ENCODE data around the gene RABGAP1L.
"Not testable (repeated sequence)": the region's sequence is repeated elsewhere in the genome, so short reads cannot be mapped to it uniquely, and the experiment has no call there.

RABGAP1L gene

DNA sequence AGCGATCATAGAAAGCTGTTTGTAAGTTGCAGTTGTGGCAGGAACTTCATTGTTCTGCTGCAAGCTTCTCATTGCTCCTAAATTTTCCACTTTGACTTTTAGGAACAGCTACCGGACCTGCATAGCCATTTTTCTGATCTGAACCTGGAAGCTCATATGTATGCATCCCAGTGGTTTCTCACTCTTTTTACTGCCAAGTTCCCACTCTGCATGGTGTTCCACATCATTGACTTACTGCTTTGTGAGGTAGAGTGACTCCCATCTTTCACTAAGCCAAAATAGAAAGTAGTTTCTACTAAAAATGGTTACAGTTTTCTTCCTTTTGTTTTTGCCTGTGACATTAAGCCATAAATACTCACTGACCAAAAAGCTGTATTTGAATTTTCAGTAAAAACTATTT lies 542.7 kb downstream of the RABGAP1L start:
- no peaks in the 10 kb centered on the region for H3K36me3 ChIP-seq (ENCODE audit: control insufficient read depth in 2 of 2, insufficient read depth in 2 of 2, low read length in 2 of 2)
- H3K27me3 ChIP-seq (ENCODE audit: control insufficient read depth in 2 of 2, insufficient read depth in 2 of 2, low read length in 2 of 2) = no peaks in the 10 kb centered on the region
- no peak overlapping the region for H3K9ac ChIP-seq (ENCODE audit: low read depth in 1 of 2, low read length in 2 of 2)
- no peak overlapping the region for H3K4me3 ChIP-seq (ENCODE audit: low read length in 2 of 2)
- H3K4me1 ChIP-seq (ENCODE audit: control insufficient read depth in 2 of 2, insufficient read depth in 2 of 2, low read length in 2 of 2) = no peaks in the 10 kb centered on the region
- no peak overlapping the region for H3K27ac ChIP-seq (ENCODE audit: low read depth in 2 of 2, low read length in 2 of 2)
- no peaks in the 10 kb centered on the region for H3K9me3 ChIP-seq (ENCODE audit: control insufficient read depth in 2 of 2, low read length in 2 of 2)

DNA sequence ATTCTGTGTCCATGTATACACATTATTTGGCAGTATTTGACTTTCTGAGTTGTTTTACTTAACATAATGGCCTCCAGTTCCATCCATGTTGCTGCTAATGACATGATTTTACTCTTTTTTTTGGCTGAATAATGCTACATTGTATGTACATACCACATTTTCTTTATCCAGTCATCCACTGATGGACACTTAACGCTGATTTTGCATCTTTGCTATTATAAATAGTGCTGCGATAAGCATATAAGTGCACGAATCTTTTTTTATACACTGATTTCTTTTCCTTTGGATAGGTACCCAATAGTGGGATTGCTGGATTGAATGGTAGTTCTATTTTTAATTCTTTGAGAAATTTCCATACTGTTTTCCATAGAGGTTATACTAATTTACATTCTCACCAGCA lies 544.0 kb downstream of the RABGAP1L start:
- Histone ChIP-seq H3K9ac (ENCODE audit: low read depth in 1 of 2, low read length in 2 of 2) (no peak overlapping the region), H3K27me3 (ENCODE audit: control insufficient read depth in 2 of 2, insufficient read depth in 2 of 2, low read length in 2 of 2) (no peaks in the 10 kb centered on the region), H3K4me3 (ENCODE audit: low read length in 2 of 2) (no peak overlapping the region)

GRCh38 chr1:174704300-174704699 lies 545.0 kb downstream of the RABGAP1L start:
- Histone ChIP-seq H3K9ac (ENCODE audit: low read depth in 1 of 2, low read length in 2 of 2) (no peak overlapping the region), H3K27ac (ENCODE audit: low read depth in 2 of 2, low read length in 2 of 2) (no peak overlapping the region), H3K27me3 (ENCODE audit: control insufficient read depth in 2 of 2, insufficient read depth in 2 of 2, low read length in 2 of 2) (no peaks in the 10 kb centered on the region), H3K9me3 (ENCODE audit: control insufficient read depth in 2 of 2, low read length in 2 of 2) (no peaks in the 10 kb centered on the region), H3K4me3 (ENCODE audit: low read length in 2 of 2) (no peak overlapping the region), H3K4me1 (ENCODE audit: control insufficient read depth in 2 of 2, insufficient read depth in 2 of 2, low read length in 2 of 2) (no peaks in the 10 kb centered on the region), H3K36me3 (ENCODE audit: control insufficient read depth in 2 of 2, insufficient read depth in 2 of 2, low read length in 2 of 2) (no peaks in the 10 kb centered on the region)

More for the DNA sequence above, 544.0 kb downstream of the RABGAP1L start:
- Histone ChIP-seq H3K36me3 (ENCODE audit: control insufficient read depth in 2 of 2, insufficient read depth in 2 of 2, low read length in 2 of 2) (no peaks in the 10 kb centered on the region), H3K9me3 (ENCODE audit: control insufficient read depth in 2 of 2, low read length in 2 of 2) (no peaks in the 10 kb centered on the region), H3K27ac (ENCODE audit: low read depth in 2 of 2, low read length in 2 of 2) (no peak overlapping the region), H3K4me1 (ENCODE audit: control insufficient read depth in 2 of 2, insufficient read depth in 2 of 2, low read length in 2 of 2) (no peaks in the 10 kb centered on the region)

GRCh38 chr1:174710868-174711845 lies 551.8 kb downstream of the RABGAP1L start:
- Histone ChIP-seq H3K27me3 (ENCODE audit: control insufficient read depth in 2 of 2, insufficient read depth in 2 of 2, low read length in 2 of 2) (no peaks in the 10 kb centered on the region), H3K9ac (ENCODE audit: low read depth in 1 of 2, low read length in 2 of 2) (no peak overlapping the region), H3K4me3 (ENCODE audit: low read length in 2 of 2) (no peak overlapping the region), H3K9me3 (ENCODE audit: control insufficient read depth in 2 of 2, low read length in 2 of 2) (no peaks in the 10 kb centered on the region), H3K27ac (ENCODE audit: low read depth in 2 of 2, low read length in 2 of 2) (no peak overlapping the region), H3K4me1 (ENCODE audit: control insufficient read depth in 2 of 2, insufficient read depth in 2 of 2, low read length in 2 of 2) (no peaks in the 10 kb centered on the region), H3K36me3 (ENCODE audit: control insufficient read depth in 2 of 2, insufficient read depth in 2 of 2, low read length in 2 of 2) (no peaks in the 10 kb centered on the region)

DNA sequence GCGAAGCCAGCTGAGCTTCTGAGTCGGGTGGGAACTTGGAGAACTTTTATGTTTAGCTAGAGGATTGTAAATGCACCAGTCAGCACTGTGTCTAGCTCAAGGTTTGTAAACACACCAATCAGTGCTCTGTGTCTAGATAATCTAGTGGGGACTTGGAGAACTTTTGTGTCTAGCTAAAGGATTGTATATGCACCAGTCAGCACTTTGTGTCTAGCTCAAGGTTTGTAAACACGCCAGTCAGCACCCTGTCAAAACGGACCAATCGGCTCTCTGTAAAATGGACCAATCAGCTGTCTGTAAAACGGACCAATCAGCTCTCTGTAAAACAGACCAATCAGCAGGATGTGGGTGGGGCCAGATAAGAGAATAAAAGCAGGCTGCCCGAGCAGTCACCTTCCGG lies 552.5 kb downstream of the RABGAP1L start:
- H3K9me3 ChIP-seq (ENCODE audit: control insufficient read depth in 2 of 2, low read length in 2 of 2); H3K27me3 ChIP-seq (ENCODE audit: control insufficient read depth in 2 of 2, insufficient read depth in 2 of 2, low read length in 2 of 2); H3K27ac ChIP-seq (ENCODE audit: low read depth in 2 of 2, low read length in 2 of 2); H3K9ac ChIP-seq (ENCODE audit: low read depth in 1 of 2, low read length in 2 of 2); H3K4me3 ChIP-seq (ENCODE audit: low read length in 2 of 2); H3K36me3 ChIP-seq (ENCODE audit: control insufficient read depth in 2 of 2, insufficient read depth in 2 of 2, low read length in 2 of 2); H3K4me1 ChIP-seq (ENCODE audit: control insufficient read depth in 2 of 2, insufficient read depth in 2 of 2, low read length in 2 of 2): not testable (repeated sequence)

- Histone ChIP-seq H3K9me3 (ENCODE audit: control insufficient read depth in 2 of 2, low read length in 2 of 2) (no peaks in the 10 kb centered on the region), H3K9ac (ENCODE audit: low read depth in 1 of 2, low read length in 2 of 2) (no peak overlapping the region), H3K4me3 (ENCODE audit: low read length in 2 of 2) (no peak overlapping the region), H3K27me3 (ENCODE audit: control insufficient read depth in 2 of 2, insufficient read depth in 2 of 2, low read length in 2 of 2) (no peaks in the 10 kb centered on the region), H3K27ac (ENCODE audit: low read depth in 2 of 2, low read length in 2 of 2) (no peak overlapping the region), H3K36me3 (ENCODE audit: control insufficient read depth in 2 of 2, insufficient read depth in 2 of 2, low read length in 2 of 2) (no peaks in the 10 kb centered on the region), H3K4me1 (ENCODE audit: control insufficient read depth in 2 of 2, insufficient read depth in 2 of 2, low read length in 2 of 2) (no peaks in the 10 kb centered on the region)
These were observed 553.2 kb downstream of the RABGAP1L start for GRCh38 chr1:174712541-174712940.

DNA sequence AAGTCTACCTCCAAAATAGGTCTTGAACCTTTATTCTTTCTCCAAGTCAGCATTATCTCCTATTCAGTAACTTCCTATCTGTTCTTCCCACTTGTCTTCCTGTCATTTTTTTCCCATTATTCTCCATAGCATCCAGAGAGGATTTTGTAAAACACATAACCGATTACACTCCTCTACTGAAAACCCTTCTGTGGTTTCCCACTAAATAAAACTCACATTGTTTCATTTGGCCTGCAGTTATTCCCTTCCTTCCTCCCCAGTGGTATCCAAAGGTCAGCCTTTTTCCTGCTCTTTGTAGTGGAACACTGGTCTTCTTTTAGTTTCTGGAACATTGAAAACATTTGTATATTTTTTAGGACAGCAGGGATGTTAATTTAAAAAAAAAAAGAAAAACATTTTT lies 554.5 kb downstream of the RABGAP1L start:
- no peaks in the 10 kb centered on the region for H3K9me3 ChIP-seq (ENCODE audit: control insufficient read depth in 2 of 2, low read length in 2 of 2)
- no peak overlapping the region for H3K9ac ChIP-seq (ENCODE audit: low read depth in 1 of 2, low read length in 2 of 2)
- H3K4me3 ChIP-seq (ENCODE audit: low read length in 2 of 2) = no peak overlapping the region
- no peak overlapping the region for H3K27ac ChIP-seq (ENCODE audit: low read depth in 2 of 2, low read length in 2 of 2)
- no peaks in the 10 kb centered on the region for H3K4me1 ChIP-seq (ENCODE audit: control insufficient read depth in 2 of 2, insufficient read depth in 2 of 2, low read length in 2 of 2)
- H3K36me3 ChIP-seq (ENCODE audit: control insufficient read depth in 2 of 2, insufficient read depth in 2 of 2, low read length in 2 of 2) = no peaks in the 10 kb centered on the region
- no peaks in the 10 kb centered on the region for H3K27me3 ChIP-seq (ENCODE audit: control insufficient read depth in 2 of 2, insufficient read depth in 2 of 2, low read length in 2 of 2)

GRCh38 chr1:174719194-174719593 lies 559.9 kb downstream of the RABGAP1L start:
- no peaks in the 10 kb centered on the region for H3K9me3 ChIP-seq (ENCODE audit: control insufficient read depth in 2 of 2, low read length in 2 of 2)
- no peak overlapping the region for H3K9ac ChIP-seq (ENCODE audit: low read depth in 1 of 2, low read length in 2 of 2)
- H3K27ac ChIP-seq (ENCODE audit: low read depth in 2 of 2, low read length in 2 of 2) = no peak overlapping the region
- H3K4me1 ChIP-seq (ENCODE audit: control insufficient read depth in 2 of 2, insufficient read depth in 2 of 2, low read length in 2 of 2) = no peaks in the 10 kb centered on the region
- H3K36me3 ChIP-seq (ENCODE audit: control insufficient read depth in 2 of 2, insufficient read depth in 2 of 2, low read length in 2 of 2) = no peaks in the 10 kb centered on the region
- no peaks in the 10 kb centered on the region for H3K27me3 ChIP-seq (ENCODE audit: control insufficient read depth in 2 of 2, insufficient read depth in 2 of 2, low read length in 2 of 2)
- no peak overlapping the region for H3K4me3 ChIP-seq (ENCODE audit: low read length in 2 of 2)

- no peaks in the 10 kb centered on the region for H3K36me3 ChIP-seq (ENCODE audit: control insufficient read depth in 2 of 2, insufficient read depth in 2 of 2, low read length in 2 of 2)
- H3K27ac ChIP-seq (ENCODE audit: low read depth in 2 of 2, low read length in 2 of 2) = no peak overlapping the region
- H3K9me3 ChIP-seq (ENCODE audit: control insufficient read depth in 2 of 2, low read length in 2 of 2) = no peaks in the 10 kb centered on the region
- no peak overlapping the region for H3K4me3 ChIP-seq (ENCODE audit: low read length in 2 of 2)
- H3K27me3 ChIP-seq (ENCODE audit: control insufficient read depth in 2 of 2, insufficient read depth in 2 of 2, low read length in 2 of 2) = no peaks in the 10 kb centered on the region
- no peaks in the 10 kb centered on the region for H3K4me1 ChIP-seq (ENCODE audit: control insufficient read depth in 2 of 2, insufficient read depth in 2 of 2, low read length in 2 of 2)
- H3K9ac ChIP-seq (ENCODE audit: low read depth in 1 of 2, low read length in 2 of 2) = no peak overlapping the region
These were observed 561.3 kb downstream of the RABGAP1L start for GRCh38 chr1:174720618-174721017.

GRCh38 chr1:174721246-174721645 lies 561.9 kb downstream of the RABGAP1L start:
- Histone ChIP-seq H3K27me3 (ENCODE audit: control insufficient read depth in 2 of 2, insufficient read depth in 2 of 2, low read length in 2 of 2) (no peaks in the 10 kb centered on the region), H3K4me1 (ENCODE audit: control insufficient read depth in 2 of 2, insufficient read depth in 2 of 2, low read length in 2 of 2) (no peaks in the 10 kb centered on the region), H3K27ac (ENCODE audit: low read depth in 2 of 2, low read length in 2 of 2) (no peak overlapping the region), H3K9ac (ENCODE audit: low read depth in 1 of 2, low read length in 2 of 2) (no peak overlapping the region), H3K9me3 (ENCODE audit: control insufficient read depth in 2 of 2, low read length in 2 of 2) (no peaks in the 10 kb centered on the region), H3K4me3 (ENCODE audit: low read length in 2 of 2) (no peak overlapping the region), H3K36me3 (ENCODE audit: control insufficient read depth in 2 of 2, insufficient read depth in 2 of 2, low read length in 2 of 2) (no peaks in the 10 kb centered on the region)
